ENCODE data around the gene ATP1B2.

The ATP1B2 gene

DNA sequence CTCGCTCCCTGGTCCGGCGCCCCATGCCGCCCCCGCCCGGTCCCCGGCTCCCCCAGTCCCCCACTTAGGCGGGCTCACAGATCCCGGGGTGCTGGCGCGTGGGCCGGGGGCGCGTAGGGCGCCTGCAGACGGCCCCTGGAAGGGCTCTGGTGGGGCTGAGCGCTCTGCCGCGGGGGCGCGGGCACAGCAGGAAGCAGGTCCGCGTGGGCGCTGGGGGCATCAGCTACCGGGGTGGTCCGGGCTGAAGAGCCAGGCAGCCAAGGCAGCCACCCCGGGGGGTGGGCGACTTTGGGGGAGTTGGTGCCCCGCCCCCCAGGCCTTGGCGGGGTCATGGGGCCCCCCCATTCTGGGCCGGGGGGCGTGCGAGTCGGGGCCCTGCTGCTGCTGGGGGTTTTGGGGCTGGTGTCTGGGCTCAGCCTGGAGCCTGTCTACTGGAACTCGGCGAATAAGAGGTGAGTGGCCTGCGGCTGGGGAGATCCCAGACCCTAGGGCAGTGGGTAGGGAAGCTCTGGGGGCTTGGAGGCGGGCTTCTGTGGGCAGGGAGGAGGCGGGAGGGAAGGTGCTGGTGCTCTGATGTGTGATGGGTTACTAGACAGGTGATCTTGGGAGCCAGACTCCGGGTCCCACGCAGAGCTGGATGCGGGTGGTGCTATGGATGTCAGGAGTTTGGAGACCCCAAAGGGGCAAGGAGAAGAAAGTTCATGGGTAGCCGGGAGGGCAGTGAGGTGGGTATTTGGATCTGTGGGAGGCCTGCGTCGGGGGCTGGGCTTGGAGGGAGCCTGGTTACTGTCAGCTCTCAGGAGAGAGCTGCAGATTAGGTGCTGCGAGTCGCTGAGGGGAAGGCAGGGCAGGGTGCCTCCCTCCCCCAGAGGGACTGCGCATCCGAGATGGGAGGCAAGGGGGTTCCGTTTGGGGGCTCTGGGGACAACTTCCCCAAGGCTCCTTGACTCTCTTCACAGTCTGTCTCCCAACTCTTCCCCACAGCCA lies 54.8 kb downstream of the ATP1B2 start:
- FAIRE-seq (no peak), DNase-seq (ENCODE audit: insufficient read length, low spot score) (no peak)
- no peak for TF ChIP-seq CTCF (IDR thresholded peaks at IDR 0.05; ENCODE audit: insufficient read depth, missing control alignments)

- no peak for TF ChIP-seq CTCF (IDR thresholded peaks at IDR 0.05; ENCODE audit: insufficient read depth, missing control alignments)
- DNase-seq (ENCODE audit: insufficient read length, low spot score) (no peak), FAIRE-seq (no peak)
Observed at GRCh38 chr17:7706631-7707354, 56.1 kb downstream of the ATP1B2 start.
